ENCODE results near the gene SLC22A7.

GRCh38 chr6:43275801-43276576, 22.1 kb upstream of the SLC22A7 start:
- TF ChIP-seq, protein P1, sequence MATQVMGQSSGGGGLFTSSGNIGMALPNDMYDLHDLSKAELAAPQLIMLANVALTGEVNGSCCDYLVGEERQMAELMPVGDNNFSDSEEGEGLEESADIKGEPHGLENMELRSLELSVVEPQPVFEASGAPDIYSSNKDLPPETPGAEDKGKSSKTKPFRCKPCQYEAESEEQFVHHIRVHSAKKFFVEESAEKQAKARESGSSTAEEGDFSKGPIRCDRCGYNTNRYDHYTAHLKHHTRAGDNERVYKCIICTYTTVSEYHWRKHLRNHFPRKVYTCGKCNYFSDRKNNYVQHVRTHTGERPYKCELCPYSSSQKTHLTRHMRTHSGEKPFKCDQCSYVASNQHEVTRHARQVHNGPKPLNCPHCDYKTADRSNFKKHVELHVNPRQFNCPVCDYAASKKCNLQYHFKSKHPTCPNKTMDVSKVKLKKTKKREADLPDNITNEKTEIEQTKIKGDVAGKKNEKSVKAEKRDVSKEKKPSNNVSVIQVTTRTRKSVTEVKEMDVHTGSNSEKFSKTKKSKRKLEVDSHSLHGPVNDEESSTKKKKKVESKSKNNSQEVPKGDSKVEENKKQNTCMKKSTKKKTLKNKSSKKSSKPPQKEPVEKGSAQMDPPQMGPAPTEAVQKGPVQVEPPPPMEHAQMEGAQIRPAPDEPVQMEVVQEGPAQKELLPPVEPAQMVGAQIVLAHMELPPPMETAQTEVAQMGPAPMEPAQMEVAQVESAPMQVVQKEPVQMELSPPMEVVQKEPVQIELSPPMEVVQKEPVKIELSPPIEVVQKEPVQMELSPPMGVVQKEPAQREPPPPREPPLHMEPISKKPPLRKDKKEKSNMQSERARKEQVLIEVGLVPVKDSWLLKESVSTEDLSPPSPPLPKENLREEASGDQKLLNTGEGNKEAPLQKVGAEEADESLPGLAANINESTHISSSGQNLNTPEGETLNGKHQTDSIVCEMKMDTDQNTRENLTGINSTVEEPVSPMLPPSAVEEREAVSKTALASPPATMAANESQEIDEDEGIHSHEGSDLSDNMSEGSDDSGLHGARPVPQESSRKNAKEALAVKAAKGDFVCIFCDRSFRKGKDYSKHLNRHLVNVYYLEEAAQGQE (IDR thresholded peaks at IDR 0.05; ENCODE audit: low read depth) = no peak
- no peak for TF ChIP-seq TEAD4 (IDR thresholded peaks at IDR 0.05)
- no peak for TF ChIP-seq CEBPB (IDR thresholded peaks at IDR 0.05)
- TF ChIP-seq MAX (IDR thresholded peaks at IDR 0.05) = no peak
- no peak for TF ChIP-seq YY1 (IDR thresholded peaks at IDR 0.05; ENCODE audit: low read depth)
- TF ChIP-seq FOXM1 (IDR thresholded peaks at IDR 0.05; ENCODE audit: borderline replicate concordance, low read depth) = no peak
- TF ChIP-seq TAF1 (IDR thresholded peaks at IDR 0.05; ENCODE audit: low read depth) = no peak

Measured in Ishikawa (cell line).